DMS53 treated with DMSO at 0.1 percent for 48 hours (cell line): Measurements from ENCODE around the gene YBX1.
"Not testable (repeated sequence)": the region's sequence is repeated elsewhere in the genome, so short reads cannot be mapped to it uniquely, and the experiment has no call there.

Experiments used
- DNase-seq: peaks from one replicate; lab custom pipeline; 2025; ENCODE audit not compliant: unreplicated experiment; lab: John Stamatoyannopoulos, UW

The YBX1 gene

DNA sequence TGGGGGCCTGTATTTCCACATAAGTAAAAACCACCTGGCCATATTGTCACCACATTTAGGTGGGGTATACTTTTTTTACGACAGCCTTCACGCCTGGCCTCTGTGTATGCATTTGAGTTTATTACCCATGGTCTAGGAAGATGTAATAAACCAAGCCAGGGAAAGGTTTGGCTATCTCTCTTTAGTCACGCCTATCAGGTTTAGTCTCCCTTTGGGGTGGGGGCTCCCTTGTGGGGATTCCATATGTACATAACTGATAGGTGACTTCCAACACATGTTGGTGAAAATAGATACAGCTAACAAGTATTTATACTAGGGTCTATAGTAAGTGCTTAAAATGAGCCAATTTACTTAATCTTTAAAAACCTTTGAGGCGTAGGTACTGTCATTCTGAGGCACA lies 4.2 kb downstream of the YBX1 start:
- no peak for DNase-seq

DNA sequence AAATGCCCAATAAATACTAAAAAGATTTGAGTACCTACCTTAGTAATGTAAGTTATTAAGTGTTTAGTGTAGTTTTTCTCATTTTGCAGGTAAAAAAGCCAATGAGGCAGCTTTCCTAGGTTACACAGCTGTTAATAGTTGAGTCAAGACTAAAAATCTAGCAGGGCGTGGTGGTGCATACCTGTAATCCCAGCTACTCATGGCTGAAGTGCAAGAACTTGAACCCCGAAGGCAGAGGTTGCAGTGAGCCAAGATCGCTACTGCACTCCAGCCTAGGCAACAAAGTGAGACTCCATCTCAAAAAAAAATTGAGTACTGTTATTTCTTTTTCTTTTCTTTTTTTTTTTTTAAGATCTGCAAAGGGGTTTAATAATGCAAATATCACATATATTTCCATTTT lies 7.7 kb downstream of the YBX1 start:
- DNase-seq = no peak

DNA sequence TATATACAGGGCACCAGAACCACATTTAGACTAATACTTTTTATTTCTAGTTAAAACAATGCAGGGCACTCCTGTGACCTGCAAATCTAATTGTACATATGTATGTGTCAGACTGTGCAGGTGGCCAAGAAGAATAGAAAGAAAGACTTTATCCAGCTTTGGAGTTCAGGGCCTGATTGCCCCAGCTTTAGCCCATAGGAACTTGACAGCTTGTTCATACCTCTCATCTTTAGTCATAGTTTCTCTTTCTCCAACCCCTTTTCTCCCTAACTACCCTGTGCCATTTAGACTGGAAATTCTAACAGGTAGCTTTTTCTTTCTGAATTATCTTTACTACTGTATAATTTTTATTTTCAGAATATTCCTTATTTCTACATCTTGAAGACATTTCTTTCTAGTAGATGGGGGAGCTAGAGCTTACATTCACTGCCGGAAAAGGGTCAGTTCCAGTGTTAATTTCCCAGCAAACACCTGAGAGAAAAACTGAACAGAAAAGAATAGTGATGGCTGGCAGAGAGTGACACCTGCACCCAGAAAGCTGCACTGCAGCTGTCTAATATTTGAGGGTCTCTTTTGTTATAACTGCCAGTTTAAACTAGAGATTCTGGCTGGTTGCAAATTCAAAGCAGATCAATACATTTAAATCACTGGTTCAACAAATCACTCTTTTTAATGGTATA lies 8.4 kb downstream of the YBX1 start:
- no peak for DNase-seq

DNA sequence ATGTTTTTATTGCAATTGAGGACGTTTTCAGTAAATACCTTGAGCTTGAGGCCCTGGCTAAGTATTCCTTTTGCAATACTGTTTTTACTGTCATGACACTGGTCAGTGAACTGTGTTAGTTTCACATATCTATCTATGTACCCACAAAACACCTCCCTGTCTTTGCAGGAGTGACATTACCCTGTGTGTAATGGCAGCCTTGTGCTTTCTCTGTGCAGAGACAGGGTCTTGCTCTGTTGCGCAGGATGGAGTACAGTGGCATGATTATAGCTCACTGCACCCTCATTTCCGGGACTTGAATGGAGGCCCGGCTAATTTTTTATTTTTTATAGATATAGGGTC lies 8.9 kb downstream of the YBX1 start:
- DNase-seq = no peak

DNA sequence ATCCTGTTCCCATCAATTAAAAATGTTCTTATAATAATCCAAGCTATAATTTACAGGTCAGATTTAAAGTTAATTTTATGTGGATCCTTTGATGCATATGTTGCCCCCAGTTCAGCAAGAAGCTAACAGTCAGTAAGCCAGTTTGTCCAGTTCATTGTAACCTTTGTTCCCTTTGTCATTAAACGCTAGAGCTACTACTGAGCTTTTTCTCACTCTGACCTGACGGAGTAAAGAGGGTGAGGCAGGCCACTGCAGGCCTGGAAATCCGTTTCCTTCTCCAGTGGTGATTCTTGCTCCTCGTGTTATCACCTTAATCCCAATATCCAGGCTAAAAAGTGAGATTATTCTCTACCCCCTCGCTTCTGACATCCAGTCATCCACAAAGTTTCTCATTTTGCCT lies 10.2 kb downstream of the YBX1 start:
- no peak for DNase-seq

DNA sequence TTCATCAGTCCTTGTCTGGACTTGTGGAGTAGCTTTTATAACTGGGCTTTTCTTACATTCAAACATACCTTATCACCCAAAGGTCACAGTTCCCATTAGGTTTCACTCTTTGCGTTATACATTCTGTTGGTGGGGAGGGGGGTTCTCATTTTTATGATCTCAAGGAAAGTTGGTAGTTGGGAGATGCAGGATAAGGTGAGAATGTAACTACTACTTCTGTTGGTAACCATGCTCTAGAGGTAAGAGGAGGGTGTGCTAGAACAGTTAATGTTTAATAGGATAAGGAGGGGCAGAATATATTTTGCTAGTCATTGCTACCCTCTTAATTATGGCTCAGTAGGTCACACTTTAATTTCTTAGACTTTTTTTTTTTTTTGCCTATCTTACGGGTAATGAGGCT lies 10.7 kb downstream of the YBX1 start:
- DNase-seq = no peak

DNA sequence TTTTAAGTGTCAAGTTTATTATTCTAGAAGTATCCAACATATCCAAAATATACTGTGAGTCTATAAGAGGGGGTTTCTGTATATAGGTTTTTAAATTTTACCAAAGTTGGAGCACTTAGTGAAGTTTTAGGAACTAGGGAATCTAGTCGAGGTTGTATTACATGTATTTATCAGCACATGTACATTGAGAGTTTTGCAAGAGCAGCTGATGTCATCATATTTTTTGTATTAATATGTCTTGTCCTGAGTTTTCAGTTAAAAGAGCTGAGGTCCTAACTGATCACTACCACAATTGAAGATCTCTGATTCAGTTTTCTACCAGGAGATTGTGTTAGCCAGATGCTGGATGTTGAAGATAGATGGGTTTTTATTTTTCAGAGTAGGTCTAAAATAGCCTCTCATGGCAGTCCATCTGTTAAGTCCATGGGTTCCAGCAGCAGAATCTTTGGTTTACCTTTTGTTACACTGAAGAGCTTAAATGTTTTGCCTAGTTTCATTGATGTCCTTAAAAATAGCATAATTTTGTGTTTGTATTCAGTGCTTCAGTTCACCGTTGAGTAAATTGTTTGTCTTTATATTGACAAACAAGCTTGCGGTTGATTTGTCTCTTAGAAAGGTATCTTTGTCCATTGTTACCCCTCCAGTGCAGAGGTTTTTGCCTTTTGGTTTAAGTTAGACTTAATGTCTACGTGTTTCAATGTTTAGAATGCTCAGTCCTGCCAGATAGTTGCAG lies 16.0 kb downstream of the YBX1 start:
- no peak for DNase-seq

DNA sequence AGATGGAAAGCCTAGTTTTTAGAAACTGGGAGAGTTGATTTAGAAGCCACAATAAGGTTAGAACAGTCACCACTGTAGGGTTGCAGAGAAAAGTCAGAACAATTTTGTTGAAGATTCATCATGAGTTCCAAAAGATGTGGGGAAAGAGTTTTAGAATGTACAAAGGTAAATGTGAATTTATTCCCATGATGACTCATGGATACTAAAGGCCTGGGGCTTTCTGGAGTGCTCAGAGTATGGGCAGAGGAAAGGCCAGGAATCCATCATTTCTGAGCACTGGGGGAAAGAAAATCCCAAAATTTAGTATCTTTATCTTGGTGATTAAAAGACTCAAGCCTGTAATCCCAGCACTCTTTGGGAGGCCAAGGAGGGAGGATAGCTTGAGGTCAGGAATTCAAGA lies 17.8 kb downstream of the YBX1 start:
- DNase-seq = no peak

DNA sequence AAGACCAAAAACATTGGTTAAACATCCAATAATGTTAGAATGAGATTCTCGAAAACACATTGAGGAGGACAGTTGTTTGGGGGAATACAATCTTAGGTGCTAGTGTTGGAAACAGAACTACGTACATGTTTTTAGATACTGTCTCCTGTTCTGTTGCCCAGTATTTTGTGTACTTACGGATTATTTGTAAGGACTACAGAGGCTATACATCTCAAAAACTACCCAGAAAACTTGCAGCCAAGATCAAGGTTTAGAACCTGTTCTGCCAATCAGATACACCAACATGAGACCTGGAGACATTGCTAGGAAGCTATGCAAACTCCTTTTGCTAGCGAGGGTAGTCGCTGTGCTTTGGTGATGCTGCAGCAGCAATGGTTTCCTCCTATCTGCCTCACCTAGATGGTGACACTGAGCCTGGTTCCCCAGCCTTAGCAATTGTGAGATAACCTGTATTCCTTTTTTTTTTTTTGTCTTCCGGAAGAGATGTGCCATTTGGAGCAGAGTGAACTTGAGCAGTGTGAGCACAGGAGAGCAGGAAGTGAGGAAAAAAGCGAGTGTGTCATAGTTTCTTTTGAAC lies 21.8 kb downstream of the YBX1 start:
- DNase-seq = no peak

DNA sequence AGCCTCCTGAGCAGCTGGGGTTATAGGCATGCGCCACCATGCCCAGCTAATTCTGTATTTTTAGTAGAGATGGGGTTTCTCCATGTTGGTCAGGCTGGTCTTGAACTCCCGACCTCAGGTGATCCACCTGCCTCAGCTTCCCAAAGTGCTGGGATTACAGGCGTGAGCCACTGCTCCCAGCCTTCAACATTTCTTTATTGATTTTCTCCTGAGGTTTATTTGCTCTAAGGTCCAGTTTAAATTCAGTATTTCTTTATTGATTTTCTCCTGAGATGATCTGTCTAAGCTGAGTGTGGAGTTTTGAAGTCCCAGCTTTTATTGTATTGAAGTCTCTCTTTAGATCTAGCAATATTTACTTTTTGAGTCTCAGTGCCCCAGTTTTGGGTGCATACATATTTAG lies 30.6 kb downstream of the YBX1 start:
- DNase-seq = not testable (repeated sequence)

DNA sequence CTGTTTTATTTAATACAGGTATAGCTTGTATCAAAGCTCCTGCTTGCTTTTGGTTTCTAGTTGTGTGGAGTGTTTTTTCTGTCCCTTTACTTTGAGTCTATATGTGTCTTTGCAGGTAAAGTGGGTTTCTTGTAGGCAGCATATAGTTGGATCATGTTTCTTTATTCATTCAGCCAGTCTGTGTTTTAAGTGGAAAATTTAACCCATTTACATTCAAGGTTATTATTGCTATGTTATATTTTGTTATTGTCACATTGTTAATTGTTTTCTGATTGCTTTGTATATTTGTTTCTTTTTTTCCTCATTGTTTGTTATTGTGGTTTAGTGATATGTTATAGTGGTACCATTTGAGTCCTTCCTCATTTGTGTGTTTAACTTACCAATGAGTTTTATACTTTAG lies 31.1 kb downstream of the YBX1 start:
- DNase-seq = no peak

DNA sequence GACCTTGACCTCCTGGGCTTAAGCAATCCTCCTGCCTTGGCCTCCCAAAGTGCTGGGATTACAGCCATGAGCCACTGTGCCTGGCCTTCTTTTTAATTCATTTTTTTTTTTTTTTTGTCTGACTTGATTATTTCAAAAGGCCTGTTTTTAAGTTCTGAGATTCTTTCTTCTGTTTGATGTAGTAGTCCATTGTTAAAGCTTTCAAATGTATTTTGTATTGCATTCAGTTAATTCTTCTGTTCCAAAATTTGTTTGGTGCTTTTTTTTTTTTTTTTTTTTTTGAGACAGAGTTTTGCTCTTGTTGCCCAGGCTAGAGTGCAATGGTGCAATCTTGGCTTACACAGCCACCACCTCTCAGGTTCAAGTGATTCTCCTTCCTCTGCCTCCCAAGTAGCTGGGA lies 32.2 kb downstream of the YBX1 start:
- not testable (repeated sequence) for DNase-seq

DNA sequence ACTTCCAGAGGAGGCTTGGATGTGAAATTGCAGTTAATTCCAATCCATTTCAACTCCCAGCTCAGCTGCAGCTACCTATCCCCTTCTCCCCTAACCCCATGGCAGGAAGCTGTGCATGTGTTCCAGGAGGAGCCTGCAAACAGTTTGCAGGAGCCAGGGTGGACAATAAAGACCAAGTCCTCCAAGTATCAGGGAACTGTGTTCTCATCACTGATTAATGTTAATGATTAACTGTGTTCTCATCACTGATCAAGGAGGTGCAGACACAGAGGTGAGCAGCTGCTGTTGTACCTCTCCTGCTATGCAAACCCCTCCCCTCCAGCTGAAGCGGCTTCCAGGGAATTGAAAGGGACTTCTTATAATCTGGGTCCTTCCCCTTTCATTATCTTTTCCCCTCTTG lies 38.6 kb downstream of the YBX1 start:
- peak; percentile 94 for DNase-seq

DNA sequence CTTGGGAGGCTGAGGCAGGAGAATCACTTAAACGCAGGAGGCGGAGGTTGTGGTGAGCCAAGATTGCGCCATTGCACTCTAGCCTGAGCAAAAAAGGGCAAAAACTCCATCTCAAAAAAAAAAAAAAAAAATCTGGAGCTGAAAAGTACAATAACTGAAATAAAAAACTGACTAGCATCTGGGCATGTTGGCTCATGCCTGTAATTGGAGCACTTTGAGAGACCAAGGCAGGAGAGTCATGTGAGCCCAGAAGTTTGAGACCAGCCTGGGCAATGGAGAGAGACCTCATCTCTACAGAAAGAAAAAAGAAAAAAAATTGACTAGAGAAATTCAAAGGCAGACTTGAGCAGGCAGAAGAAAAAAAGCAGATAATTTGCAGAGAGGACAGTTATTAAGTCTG lies 39.7 kb downstream of the YBX1 start:
- no peak for DNase-seq

DNA sequence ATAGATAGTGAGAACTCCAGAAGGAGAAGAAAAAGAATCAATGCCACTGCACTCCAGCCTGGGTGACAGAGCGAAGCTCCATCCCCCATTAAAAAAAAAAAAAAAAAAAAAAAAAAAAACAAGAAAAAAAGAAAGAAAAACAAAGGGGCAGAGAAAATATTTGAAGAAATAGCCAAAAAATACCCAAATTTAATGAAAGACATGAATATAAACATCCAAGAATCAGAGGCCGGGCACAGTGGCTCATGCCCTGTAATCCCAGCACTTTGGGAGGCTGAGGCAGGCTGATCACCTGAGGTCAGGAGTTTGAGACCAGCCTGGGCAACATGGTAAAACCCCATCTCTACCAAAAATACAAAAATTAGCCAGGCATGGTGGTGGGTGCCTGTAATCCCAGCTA lies 40.2 kb downstream of the YBX1 start:
- DNase-seq = not testable (repeated sequence)

DNA sequence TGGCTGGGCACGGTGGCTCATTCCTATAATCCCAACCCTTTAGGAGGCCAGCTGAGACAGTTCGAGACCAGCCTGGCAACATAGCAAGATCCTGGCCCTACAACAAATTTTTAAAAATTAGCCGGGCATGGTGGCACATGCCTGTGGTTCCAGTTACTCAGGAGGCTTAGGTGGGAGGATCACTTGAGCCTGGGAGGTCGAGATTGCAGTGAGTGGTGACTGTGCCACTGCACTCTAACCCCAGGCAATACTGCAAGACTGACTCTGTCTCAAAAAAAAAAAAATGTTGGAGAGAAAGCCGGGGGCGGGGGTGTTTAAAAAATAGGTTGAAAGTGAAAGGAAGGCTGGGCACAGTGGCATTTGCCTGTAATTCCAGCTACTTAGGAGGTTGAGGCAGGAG lies 41.3 kb downstream of the YBX1 start:
- DNase-seq = no peak

DNA sequence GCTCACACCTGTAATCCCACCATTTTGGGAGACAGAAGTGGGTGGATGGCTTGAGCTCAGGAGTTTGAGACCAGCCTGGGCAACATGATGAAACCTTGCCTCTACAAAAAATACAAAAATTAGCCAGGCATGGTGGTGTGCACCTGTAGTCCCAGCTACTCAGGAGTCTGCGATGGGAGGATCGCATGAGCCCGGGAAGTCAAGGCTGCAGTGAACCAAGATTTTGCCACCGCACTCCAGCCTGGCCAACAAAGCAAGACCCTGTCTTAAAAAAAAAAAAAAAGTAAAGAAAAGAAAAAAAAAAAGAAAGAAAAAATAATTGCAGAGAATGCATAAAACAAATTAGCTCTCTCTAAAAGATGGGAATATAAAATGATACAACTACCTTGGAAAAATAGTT lies 43.6 kb downstream of the YBX1 start:
- DNase-seq = not testable (repeated sequence)

DNA sequence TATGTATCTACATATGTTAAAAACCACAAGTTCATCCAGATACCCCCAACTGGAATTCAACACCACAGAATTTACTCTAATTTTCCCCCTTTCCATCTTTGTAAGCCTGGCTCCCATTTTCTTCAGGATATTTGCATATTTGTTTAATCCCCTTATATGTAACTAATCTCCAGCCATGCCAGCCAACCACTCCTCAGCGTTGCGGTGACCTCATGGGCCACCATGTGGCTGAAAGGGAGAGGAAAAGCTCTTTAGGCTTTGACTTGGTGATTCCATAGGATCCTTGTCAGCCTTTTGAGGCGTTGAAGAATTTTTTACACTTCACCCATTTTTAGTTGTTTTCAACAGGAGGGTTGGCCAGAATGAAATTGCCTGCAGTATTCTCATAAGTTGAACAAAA lies 47.8 kb downstream of the YBX1 start:
- no peak for DNase-seq

DNA sequence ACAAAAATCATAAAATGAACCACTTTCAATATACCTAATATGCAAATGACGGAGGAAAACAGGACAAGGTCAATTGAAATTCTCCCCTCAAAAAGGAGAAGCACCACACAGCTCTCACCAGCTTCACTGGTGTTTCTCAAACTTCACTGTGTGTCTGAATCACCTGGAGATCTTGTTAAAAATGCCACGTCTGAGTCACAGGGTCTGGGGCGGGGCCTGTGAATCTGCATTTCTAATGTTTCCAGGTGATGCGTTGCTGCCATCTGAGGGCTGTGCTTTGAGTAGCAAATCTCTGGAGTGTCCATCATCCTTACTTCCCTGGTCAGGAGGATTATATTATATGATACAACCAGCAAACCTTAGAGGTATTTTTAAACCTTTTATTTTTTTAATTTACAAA lies 48.8 kb downstream of the YBX1 start:
- peak; percentile 61 for DNase-seq

DNA sequence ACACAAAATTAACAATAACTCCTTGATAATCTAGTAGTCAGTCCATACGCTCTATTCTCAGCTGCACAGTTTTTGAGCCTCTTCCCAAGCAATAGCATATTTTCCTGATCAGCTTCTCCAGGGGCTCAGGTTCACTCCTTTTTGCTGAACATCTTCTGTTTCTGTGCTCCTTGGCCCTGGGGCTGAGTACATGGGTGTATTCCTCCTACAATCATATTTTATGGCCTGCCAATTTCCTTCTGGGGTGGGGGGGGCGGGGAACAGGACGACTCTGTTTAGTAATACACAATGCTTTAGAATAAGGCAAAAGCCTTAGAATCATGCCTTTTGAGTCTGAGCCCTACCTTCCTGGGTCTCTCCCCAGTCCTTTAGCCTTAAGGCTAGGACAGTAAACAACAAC lies 49.4 kb downstream of the YBX1 start:
- no peak for DNase-seq

DNA sequence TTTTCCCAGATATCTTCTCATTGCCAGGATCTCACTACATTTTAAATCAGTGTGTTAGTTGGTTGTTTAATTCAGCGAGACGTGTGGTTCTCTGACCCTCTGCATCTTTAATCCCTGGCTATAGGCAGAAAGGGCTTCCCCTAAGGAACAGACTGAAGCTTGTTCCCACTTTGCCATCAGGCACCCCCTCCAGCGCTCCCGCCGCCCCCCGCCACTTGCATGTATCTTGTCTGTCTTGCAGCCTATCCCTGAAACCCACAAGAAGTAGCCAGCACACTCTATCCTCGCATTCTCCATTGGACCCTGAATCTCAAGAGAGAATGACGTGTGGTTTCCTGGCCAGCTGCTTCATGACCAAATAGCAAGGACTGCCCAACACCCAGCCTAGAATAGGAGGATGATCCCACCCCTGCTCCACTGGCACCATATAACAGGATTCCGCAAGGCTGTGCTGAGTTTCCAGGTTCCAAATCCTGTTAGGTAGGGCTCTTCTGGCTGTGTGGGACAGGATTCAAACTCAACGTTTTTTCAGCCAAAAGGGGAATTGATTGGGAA lies 50.0 kb downstream of the YBX1 start:
- DNase-seq = no peak

DNA sequence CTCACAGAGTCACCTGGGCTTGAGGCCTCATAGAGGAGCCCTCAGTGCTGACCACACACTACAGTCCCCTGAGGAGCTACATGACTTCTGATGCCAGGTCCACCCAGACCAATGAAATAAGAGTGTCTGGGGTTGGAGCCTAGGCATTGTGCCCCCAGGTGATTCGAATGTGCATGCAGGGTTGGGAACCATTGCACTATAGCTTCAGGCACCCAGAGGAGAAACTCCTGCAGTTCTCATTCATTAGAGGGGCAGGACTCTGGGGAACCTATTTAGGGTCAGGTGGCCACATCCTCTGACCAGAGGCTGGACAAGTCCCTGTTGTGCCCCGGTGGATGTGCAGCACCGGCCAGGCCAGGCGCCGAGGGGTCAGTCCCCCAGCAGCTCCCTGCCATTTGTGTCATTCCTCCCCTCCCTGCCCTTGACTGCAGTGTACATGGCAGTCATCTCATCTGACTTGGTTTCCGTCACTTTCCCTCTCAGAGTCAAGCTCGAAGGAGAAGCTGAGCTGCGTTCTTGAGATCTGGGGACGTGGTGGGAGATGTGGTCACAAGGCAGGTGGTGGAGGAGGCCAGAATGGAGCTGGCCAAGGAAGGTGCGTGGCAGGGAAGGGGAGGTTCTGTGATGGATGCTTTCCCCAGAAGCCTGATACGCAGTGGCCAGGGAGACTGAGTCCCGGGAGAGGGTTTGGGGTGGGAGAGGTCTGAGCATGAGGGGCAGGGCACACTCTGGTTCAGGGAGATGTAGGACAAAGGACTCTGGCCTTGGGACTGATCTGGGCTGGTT lies 51.4 kb downstream of the YBX1 start:
- no peak for DNase-seq
